Liver (tissue), 9 donors: Measurements from ENCODE around the gene NHLRC2. TPM values are rescaled to one million over a fixed set of nuclear protein-coding genes. Genes with fewer than 3 reads are reported as not detected.
"Not testable (repeated sequence)": the region's sequence is repeated elsewhere in the genome, so short reads cannot be mapped to it uniquely, and the experiment has no call there.

Experiments used
- DNase-seq: peaks from one replicate; pipeline ENCODE4 v3.0.0-alpha.2; 2017; ENCODE audit warnings: low spot score
- H3K27ac ChIP-seq, 2 donors: one replicate each; pipeline ENCODE4 v1.7.0; 2013; ENCODE audit warnings: inconsistent platforms in 2 of 2, low read length in 2 of 2, control low read depth in 1 of 2, low read depth in 1 of 2, mild to moderate bottlenecking in 1 of 2
- H3K27me3 ChIP-seq, 4 donors: one replicate each; pipeline versions ENCODE4 v1.6.1 to v1.7.0; 2013; ENCODE audit warnings: low read length in 3 of 4, inconsistent platforms in 1 of 4, mild to moderate bottlenecking in 1 of 4, moderate library complexity in 1 of 4; ENCODE audit not compliant: control insufficient read depth in 4 of 4, insufficient read depth in 4 of 4
- H3K36me3 ChIP-seq, 4 donors: one replicate each; pipeline versions ENCODE4 v1.6.1 to v1.7.0; 2013; ENCODE audit warnings: low read length in 3 of 4, mild to moderate bottlenecking in 3 of 4, low read depth in 1 of 4, moderate library complexity in 1 of 4; ENCODE audit not compliant: control insufficient read depth in 4 of 4, insufficient read depth in 3 of 4
- H3K4me1 ChIP-seq, 4 donors: one replicate each; pipeline versions ENCODE4 v1.6.1 to v1.7.0; 2013; ENCODE audit warnings: low read length in 3 of 4, mild to moderate bottlenecking in 3 of 4, moderate library complexity in 1 of 4; ENCODE audit not compliant: control insufficient read depth in 4 of 4, insufficient read depth in 4 of 4
- H3K4me3 ChIP-seq, 3 donors: one replicate each; pipeline versions ENCODE4 v1.6.1 to v1.7.0; 2013; ENCODE audit warnings: low read length in 3 of 3, control low read depth in 1 of 3, low read depth in 1 of 3, mild to moderate bottlenecking in 1 of 3
- H3K9ac ChIP-seq, 2 donors: one replicate each; pipeline ENCODE4 v1.7.0; 2013; ENCODE audit warnings: low read length in 2 of 2, mild to moderate bottlenecking in 2 of 2, moderate library complexity in 2 of 2, control low read depth in 1 of 2, low read depth in 1 of 2
- H3K9me3 ChIP-seq, 4 donors: one replicate each; pipeline versions ENCODE4 v1.6.1 to v1.7.0; 2013; ENCODE audit warnings: low read length in 3 of 4; ENCODE audit not compliant: control insufficient read depth in 4 of 4
- HNF4A ChIP-seq, 2 donors: conservative IDR thresholded peaks; 2 replicates each; pipeline ENCODE4 v1.6.1; 2016; ENCODE audit warnings: antibody characterized with exemption in 2 of 2, mild to moderate bottlenecking in 2 of 2
- RXRA ChIP-seq, 2 donors: IDR thresholded peaks; 2 replicates each; pipeline ENCODE4 v1.6.1; 2017 to 2018; ENCODE audit warnings: antibody characterized with exemption in 2 of 2, mild to moderate bottlenecking in 1 of 2
- TAF1 ChIP-seq: conservative IDR thresholded peaks from 2 replicates; pipeline ENCODE4 v1.6.1; 2016; ENCODE audit warnings: antibody characterized with exemption, mild to moderate bottlenecking
- WGBS: extraction: QIAGEN DNeasy Blood & Tissue Kit; methylation state at CpG from one replicate; pipeline ENCODE4 v1.1.7; 2013; 5-methylcytosine and 5-hydroxymethylcytosine counted together
- polyA plus RNA-seq, 2 donors: library from polyadenylated mRNA; stranded (reverse) in 1 of 2; unstranded in 1 of 2; fragments of 200-250 nt in 1 of 2; fragments of >200 nt in 1 of 2; fragmentation: Nextera tagmentation in 1 of 2; extraction: Ambion mirVana in 1 of 2; gene quantifications; one replicate each; pipeline versions ENCODE4 v1.2.1 to v1.2.3, GENCODE V29; 2013 to 2015
- total RNA-seq, 2 donors: library from RNA; depleted of rRNA; stranded (reverse); fragments of >200 nt; gene quantifications; one replicate each; pipeline ENCODE4 v1.2.3, GENCODE V29; 2014
- TF ChIP-seq, protein P1 (sequence below): IDR thresholded peaks from 2 replicates; pipeline ENCODE4 v1.6.1; 2016; ENCODE audit warnings: antibody characterized with exemption
- TF ChIP-seq, protein P2 (sequence below): fragments of 150-350 bp; IDR thresholded peaks from 2 replicates; pipeline ENCODE4 v1.5.1; 2017; ENCODE audit warnings: improper control_type of control experiment, low read depth, low read length; ENCODE audit not compliant: missing input control
- TF ChIP-seq, protein P3 (sequence below): IDR thresholded peaks from 2 replicates; pipeline ENCODE4 v1.6.1; 2016; ENCODE audit warnings: antibody characterized with exemption, mild to moderate bottlenecking
- TF ChIP-seq, protein P4 (sequence below): IDR thresholded peaks from 2 replicates; pipeline ENCODE4 v1.6.1; 2016; ENCODE audit warnings: antibody characterized with exemption
- donor health status: healthy.
- donor health status: healthy.
- donor health status: healthy.
- donor health status: healthy.
- donor health status: healthy.

Gene NHLRC2
- total and polyA plus RNA-seq, 4 donors, result 2.3 to 14.2 (median 7.4) TPM

DNA sequence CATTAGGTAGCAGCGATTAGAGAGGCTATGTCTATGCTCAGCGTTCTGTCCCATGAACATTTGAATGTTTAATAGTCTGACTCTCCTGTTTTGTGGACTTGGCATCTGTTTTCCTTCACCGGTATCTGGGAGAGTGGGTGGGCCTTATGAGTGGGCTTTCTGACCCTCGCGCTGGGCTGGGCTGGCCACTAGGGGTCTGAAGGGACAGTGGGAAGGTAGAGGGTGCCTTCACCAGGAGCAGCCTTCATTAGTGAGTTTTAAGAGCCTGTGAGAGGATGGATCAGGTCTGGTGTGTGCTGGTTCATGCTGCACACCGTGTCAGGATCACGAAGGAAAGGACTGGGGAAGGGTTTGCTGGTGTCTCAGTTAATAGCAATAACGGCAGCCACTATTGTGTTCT is 34.0 kb upstream of the NHLRC2 start (continued):
- TF ChIP-seq, protein P1, sequence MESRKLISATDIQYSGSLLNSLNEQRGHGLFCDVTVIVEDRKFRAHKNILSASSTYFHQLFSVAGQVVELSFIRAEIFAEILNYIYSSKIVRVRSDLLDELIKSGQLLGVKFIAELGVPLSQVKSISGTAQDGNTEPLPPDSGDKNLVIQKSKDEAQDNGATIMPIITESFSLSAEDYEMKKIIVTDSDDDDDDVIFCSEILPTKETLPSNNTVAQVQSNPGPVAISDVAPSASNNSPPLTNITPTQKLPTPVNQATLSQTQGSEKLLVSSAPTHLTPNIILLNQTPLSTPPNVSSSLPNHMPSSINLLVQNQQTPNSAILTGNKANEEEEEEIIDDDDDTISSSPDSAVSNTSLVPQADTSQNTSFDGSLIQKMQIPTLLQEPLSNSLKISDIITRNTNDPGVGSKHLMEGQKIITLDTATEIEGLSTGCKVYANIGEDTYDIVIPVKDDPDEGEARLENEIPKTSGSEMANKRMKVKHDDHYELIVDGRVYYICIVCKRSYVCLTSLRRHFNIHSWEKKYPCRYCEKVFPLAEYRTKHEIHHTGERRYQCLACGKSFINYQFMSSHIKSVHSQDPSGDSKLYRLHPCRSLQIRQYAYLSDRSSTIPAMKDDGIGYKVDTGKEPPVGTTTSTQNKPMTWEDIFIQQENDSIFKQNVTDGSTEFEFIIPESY, result no peak

DNA sequence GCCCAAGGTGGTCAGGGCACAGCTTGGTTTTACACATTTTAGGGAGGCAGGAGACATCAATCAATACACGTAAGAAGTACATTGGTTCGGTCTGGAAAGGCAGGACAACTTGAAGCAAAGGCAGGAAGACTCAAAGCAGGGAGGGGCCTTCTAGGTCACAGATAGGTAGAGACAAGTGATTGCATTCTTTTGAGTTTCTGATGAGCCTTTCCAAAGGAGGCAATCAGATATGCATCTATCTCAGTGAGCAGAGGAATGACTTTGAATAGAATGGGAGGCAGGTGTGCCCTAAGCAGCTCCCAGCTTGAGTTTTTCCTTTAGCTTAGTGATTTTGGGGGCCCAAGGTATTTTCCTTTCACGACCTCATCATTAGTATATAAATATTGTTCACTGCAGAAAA is 33.2 kb upstream of the NHLRC2 start:
- not testable (repeated sequence) for H3K27me3 ChIP-seq, H3K4me3 ChIP-seq, H3K36me3 ChIP-seq, H3K4me1 ChIP-seq, H3K9me3 ChIP-seq, H3K27ac ChIP-seq, H3K9ac ChIP-seq, DNase-seq
- WGBS, result 84% methylated on average over 3 of the region's 3 CpGs

DNA sequence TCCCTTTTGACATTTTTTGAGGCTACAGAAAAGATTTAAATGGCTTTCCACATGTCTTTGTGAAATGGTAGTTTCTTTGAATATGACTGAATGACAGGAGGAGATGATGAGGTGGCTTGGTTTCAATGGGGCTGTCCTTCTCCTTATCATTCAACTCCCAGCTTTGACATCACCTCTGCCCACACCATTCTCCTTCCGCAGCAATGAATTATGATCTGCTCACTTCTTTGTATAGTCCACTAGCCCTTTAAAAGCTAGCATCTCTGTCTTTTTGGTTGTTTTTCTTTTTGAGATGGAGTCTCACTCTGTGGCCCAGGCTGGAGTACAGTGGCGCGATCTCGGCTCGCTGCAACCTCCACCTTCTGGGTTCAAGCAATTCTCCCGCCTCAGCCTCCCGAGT is 32.3 kb upstream of the NHLRC2 start:
- TF ChIP-seq HNF4A (conservative IDR thresholded peaks at IDR 0.05) (no peak), RXRA (IDR thresholded peaks at IDR 0.05) (no peak), TAF1 (no peak)
- TF ChIP-seq, protein P1, result no peak
- TF ChIP-seq, protein P2, sequence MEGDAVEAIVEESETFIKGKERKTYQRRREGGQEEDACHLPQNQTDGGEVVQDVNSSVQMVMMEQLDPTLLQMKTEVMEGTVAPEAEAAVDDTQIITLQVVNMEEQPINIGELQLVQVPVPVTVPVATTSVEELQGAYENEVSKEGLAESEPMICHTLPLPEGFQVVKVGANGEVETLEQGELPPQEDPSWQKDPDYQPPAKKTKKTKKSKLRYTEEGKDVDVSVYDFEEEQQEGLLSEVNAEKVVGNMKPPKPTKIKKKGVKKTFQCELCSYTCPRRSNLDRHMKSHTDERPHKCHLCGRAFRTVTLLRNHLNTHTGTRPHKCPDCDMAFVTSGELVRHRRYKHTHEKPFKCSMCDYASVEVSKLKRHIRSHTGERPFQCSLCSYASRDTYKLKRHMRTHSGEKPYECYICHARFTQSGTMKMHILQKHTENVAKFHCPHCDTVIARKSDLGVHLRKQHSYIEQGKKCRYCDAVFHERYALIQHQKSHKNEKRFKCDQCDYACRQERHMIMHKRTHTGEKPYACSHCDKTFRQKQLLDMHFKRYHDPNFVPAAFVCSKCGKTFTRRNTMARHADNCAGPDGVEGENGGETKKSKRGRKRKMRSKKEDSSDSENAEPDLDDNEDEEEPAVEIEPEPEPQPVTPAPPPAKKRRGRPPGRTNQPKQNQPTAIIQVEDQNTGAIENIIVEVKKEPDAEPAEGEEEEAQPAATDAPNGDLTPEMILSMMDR, result no peak
- TF ChIP-seq, protein P3, sequence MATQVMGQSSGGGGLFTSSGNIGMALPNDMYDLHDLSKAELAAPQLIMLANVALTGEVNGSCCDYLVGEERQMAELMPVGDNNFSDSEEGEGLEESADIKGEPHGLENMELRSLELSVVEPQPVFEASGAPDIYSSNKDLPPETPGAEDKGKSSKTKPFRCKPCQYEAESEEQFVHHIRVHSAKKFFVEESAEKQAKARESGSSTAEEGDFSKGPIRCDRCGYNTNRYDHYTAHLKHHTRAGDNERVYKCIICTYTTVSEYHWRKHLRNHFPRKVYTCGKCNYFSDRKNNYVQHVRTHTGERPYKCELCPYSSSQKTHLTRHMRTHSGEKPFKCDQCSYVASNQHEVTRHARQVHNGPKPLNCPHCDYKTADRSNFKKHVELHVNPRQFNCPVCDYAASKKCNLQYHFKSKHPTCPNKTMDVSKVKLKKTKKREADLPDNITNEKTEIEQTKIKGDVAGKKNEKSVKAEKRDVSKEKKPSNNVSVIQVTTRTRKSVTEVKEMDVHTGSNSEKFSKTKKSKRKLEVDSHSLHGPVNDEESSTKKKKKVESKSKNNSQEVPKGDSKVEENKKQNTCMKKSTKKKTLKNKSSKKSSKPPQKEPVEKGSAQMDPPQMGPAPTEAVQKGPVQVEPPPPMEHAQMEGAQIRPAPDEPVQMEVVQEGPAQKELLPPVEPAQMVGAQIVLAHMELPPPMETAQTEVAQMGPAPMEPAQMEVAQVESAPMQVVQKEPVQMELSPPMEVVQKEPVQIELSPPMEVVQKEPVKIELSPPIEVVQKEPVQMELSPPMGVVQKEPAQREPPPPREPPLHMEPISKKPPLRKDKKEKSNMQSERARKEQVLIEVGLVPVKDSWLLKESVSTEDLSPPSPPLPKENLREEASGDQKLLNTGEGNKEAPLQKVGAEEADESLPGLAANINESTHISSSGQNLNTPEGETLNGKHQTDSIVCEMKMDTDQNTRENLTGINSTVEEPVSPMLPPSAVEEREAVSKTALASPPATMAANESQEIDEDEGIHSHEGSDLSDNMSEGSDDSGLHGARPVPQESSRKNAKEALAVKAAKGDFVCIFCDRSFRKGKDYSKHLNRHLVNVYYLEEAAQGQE, result no peak
- TF ChIP-seq, protein P4, sequence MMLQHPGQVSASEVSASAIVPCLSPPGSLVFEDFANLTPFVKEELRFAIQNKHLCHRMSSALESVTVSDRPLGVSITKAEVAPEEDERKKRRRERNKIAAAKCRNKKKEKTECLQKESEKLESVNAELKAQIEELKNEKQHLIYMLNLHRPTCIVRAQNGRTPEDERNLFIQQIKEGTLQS, result no peak
- H3K36me3 ChIP-seq, result no peaks in the 10 kb centered on the region
- no peak overlapping the region for H3K4me3 ChIP-seq
- no peaks in the 10 kb centered on the region for H3K27me3 ChIP-seq
- no peak overlapping the region for H3K9ac ChIP-seq
- H3K9me3 ChIP-seq, result no peaks in the 10 kb centered on the region
- DNase-seq, result no peak
- WGBS, result 98% methylated on average over 7 of the region's 7 CpGs
- no peaks in the 10 kb centered on the region for H3K4me1 ChIP-seq
- H3K27ac ChIP-seq, result no peak overlapping the region
